Measurements from ENCODE around the gene ZNF444. TPM values are rescaled to one million over a fixed set of nuclear protein-coding genes. Genes with fewer than 3 reads are reported as not detected.

The ZNF444 gene
- total and polyA plus RNA-seq, 9 of the 15 experiments (the other 6 are each of a cell fraction or from before 2014, with no cell fraction given) = 0.39 to 40.0 (median 6.9) TPM

DNA sequence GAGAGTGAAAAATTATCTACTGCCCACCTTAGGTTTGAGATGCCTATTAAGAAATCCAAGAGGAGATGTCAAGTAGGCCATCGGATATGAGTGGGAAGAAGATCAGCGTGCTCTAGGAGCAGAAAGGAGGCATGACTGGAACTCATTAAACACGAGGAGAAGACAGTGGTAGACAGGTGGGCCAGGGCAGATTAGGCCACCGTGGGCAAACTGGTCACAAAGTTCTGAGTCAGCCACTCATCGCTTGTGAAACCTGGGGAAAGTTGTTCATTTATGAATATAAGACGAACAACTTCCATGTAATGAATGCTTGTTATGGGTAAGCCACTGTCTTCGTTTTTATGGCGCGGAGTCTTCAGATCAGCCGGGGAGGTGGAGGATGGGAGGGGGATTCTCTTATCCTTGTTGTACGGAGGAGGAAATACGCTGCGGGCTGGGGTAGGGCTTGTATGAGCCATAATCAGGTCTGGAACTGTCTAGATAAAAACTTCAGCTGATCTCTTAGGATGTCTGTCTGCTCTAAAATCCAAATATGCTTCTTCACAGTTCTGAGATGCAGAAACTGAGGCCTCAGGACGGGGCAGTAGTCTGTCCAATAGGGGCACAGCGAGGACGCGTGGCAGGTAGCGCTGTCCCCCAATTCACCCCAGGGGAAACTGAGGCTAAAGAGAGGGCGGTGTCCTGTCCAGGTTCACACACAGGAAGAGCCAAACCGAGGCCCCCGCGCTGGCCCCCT, 1.1 kb upstream of the ZNF444 start (continued):
- TF ChIP-seq, protein P1, sequence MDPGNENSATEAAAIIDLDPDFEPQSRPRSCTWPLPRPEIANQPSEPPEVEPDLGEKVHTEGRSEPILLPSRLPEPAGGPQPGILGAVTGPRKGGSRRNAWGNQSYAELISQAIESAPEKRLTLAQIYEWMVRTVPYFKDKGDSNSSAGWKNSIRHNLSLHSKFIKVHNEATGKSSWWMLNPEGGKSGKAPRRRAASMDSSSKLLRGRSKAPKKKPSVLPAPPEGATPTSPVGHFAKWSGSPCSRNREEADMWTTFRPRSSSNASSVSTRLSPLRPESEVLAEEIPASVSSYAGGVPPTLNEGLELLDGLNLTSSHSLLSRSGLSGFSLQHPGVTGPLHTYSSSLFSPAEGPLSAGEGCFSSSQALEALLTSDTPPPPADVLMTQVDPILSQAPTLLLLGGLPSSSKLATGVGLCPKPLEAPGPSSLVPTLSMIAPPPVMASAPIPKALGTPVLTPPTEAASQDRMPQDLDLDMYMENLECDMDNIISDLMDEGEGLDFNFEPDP (CRISPR knock-in tag; IDR thresholded peaks at IDR 0.05) = no peak
- no peak for TF ChIP-seq PTRF (tag; IDR thresholded peaks at IDR 0.05)
- no peak for TF ChIP-seq ZNF184 (CRISPR knock-in tag; IDR thresholded peaks at IDR 0.05)
- TF ChIP-seq TBP (optimal IDR thresholded peaks at IDR 0.05; ENCODE audit: low read depth, low read length) = no peak
- TF ChIP-seq, protein P2, sequence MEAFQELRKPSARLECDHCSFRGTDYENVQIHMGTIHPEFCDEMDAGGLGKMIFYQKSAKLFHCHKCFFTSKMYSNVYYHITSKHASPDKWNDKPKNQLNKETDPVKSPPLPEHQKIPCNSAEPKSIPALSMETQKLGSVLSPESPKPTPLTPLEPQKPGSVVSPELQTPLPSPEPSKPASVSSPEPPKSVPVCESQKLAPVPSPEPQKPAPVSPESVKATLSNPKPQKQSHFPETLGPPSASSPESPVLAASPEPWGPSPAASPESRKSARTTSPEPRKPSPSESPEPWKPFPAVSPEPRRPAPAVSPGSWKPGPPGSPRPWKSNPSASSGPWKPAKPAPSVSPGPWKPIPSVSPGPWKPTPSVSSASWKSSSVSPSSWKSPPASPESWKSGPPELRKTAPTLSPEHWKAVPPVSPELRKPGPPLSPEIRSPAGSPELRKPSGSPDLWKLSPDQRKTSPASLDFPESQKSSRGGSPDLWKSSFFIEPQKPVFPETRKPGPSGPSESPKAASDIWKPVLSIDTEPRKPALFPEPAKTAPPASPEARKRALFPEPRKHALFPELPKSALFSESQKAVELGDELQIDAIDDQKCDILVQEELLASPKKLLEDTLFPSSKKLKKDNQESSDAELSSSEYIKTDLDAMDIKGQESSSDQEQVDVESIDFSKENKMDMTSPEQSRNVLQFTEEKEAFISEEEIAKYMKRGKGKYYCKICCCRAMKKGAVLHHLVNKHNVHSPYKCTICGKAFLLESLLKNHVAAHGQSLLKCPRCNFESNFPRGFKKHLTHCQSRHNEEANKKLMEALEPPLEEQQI (IDR thresholded peaks at IDR 0.05) = no peak
- 0 out of 2 replicates have a peak, but pooled peaks have one; percentile 2 for TF ChIP-seq DPF2 (IDR thresholded peaks at IDR 0.05)
- TF ChIP-seq SMC3 (conservative IDR thresholded peaks at IDR 0.05; ENCODE audit: insufficient read depth, low read depth, low read length) = 0 out of 2 replicates have a peak, but pooled peaks have one; percentile 3
- TF ChIP-seq CBFA2T3 (IDR thresholded peaks at IDR 0.05) = peak; percentile 58
- TF ChIP-seq, protein P3, sequence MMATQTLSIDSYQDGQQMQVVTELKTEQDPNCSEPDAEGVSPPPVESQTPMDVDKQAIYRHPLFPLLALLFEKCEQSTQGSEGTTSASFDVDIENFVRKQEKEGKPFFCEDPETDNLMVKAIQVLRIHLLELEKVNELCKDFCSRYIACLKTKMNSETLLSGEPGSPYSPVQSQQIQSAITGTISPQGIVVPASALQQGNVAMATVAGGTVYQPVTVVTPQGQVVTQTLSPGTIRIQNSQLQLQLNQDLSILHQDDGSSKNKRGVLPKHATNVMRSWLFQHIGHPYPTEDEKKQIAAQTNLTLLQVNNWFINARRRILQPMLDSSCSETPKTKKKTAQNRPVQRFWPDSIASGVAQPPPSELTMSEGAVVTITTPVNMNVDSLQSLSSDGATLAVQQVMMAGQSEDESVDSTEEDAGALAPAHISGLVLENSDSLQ (IDR thresholded peaks at IDR 0.05) = no peak
- TF ChIP-seq FIP1L1 (IDR thresholded peaks at IDR 0.05; ENCODE audit: low read depth, low read length, poor library complexity, severe bottlenecking) = no peak
- TF ChIP-seq BCOR (IDR thresholded peaks at IDR 0.05) = peak; percentile 87
- TF ChIP-seq, protein P4, sequence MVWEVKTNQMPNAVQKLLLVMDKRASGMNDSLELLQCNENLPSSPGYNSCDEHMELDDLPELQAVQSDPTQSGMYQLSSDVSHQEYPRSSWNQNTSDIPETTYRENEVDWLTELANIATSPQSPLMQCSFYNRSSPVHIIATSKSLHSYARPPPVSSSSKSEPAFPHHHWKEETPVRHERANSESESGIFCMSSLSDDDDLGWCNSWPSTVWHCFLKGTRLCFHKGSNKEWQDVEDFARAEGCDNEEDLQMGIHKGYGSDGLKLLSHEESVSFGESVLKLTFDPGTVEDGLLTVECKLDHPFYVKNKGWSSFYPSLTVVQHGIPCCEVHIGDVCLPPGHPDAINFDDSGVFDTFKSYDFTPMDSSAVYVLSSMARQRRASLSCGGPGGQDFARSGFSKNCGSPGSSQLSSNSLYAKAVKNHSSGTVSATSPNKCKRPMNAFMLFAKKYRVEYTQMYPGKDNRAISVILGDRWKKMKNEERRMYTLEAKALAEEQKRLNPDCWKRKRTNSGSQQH (CRISPR knock-in tag; IDR thresholded peaks at IDR 0.05) = no peak
- TF ChIP-seq TFAM (CRISPR knock-in tag; conservative IDR thresholded peaks at IDR 0.05) = no peak
- peak; percentile 29; the same call in 1 of the 2 replicates for TF ChIP-seq SMARCA4 (IDR thresholded peaks at IDR 0.05)
- no peak for TF ChIP-seq ELF2 (CRISPR knock-in tag; IDR thresholded peaks at IDR 0.05)
- no peak for TF ChIP-seq NR2C2 (CRISPR knock-in tag; IDR thresholded peaks at IDR 0.05)
- no peak for TF ChIP-seq NR2C2 (tag; IDR thresholded peaks at IDR 0.05)
- TF ChIP-seq, protein P5, sequence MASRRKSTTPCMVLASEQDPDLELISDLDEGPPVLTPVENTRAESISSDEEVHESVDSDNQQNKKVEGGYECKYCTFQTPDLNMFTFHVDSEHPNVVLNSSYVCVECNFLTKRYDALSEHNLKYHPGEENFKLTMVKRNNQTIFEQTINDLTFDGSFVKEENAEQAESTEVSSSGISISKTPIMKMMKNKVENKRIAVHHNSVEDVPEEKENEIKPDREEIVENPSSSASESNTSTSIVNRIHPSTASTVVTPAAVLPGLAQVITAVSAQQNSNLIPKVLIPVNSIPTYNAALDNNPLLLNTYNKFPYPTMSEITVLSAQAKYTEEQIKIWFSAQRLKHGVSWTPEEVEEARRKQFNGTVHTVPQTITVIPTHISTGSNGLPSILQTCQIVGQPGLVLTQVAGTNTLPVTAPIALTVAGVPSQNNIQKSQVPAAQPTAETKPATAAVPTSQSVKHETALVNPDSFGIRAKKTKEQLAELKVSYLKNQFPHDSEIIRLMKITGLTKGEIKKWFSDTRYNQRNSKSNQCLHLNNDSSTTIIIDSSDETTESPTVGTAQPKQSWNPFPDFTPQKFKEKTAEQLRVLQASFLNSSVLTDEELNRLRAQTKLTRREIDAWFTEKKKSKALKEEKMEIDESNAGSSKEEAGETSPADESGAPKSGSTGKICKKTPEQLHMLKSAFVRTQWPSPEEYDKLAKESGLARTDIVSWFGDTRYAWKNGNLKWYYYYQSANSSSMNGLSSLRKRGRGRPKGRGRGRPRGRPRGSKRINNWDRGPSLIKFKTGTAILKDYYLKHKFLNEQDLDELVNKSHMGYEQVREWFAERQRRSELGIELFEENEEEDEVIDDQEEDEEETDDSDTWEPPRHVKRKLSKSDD (conservative IDR thresholded peaks at IDR 0.05; ENCODE audit: low read length) = no peak
